Measurements from ENCODE around the gene SOX3.

DNA sequence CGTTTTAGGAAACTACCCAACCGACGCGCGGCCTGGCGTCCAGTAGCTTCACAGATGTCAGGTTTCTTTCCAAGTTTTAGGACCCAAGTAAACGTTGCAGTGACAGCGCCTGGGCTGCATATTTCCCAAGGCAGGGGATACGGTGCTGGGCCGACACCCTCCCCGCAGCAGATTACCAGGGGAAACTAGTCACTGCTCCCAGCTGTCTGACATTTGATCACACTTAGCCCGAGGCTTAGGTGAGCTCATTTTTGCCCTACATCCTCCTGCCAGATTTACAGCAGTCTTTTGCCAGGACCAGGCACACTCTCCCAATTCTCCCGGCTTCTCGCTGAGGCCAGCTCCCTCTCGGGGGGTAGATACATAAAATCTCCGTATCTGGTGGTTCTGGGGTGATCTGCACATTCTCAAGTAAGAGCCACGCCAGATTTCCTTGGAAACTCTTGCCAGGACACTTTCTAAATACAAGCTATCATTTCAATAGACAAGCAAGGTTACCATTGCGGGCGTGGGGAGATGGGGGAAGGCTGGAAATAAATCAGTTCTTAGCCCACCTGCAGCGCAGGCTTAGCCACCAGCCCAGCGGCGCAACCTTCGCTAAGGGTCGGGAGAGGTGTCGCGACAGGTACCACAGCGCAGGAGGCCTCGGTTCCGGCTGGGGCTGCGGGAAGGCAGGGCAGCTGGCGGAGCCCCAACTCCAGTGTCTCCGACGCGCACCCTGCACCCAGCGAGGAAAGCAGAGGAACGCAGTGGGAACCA lies 2.5 kb upstream of the SOX3 start:
- TF ChIP-seq, protein P1, sequence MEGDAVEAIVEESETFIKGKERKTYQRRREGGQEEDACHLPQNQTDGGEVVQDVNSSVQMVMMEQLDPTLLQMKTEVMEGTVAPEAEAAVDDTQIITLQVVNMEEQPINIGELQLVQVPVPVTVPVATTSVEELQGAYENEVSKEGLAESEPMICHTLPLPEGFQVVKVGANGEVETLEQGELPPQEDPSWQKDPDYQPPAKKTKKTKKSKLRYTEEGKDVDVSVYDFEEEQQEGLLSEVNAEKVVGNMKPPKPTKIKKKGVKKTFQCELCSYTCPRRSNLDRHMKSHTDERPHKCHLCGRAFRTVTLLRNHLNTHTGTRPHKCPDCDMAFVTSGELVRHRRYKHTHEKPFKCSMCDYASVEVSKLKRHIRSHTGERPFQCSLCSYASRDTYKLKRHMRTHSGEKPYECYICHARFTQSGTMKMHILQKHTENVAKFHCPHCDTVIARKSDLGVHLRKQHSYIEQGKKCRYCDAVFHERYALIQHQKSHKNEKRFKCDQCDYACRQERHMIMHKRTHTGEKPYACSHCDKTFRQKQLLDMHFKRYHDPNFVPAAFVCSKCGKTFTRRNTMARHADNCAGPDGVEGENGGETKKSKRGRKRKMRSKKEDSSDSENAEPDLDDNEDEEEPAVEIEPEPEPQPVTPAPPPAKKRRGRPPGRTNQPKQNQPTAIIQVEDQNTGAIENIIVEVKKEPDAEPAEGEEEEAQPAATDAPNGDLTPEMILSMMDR (IDR thresholded peaks at IDR 0.05) = no peak
- no peak for TF ChIP-seq POLR2A (IDR thresholded peaks at IDR 0.05)

Measured in right lobe of liver (tissue), 4 donors.